T-helper 2 cell treated with Interferon-gamma antibody and Interleukin-4, amounts not matched to agents 5 μg/mL and 100 μg/mL, for 36 hours (primary cell): Measurements from ENCODE around the gene CFAP410.
"Not testable (repeated sequence)": the region's sequence is repeated elsewhere in the genome, so short reads cannot be mapped to it uniquely, and the experiment has no call there.

ENCODE experiments used
- DNase-seq: peaks from one replicate; pipeline ENCODE4 v3.0.0; 2021; ENCODE audit warnings: low spot score
- H3K27ac Mint-ChIP-seq: one replicate; pipeline ENCODE4 v1.8.0; 2021; ENCODE audit warnings: mild to moderate bottlenecking, mixed read lengths
- H3K27me3 Mint-ChIP-seq: one replicate; pipeline ENCODE4 v1.8.0; 2021; ENCODE audit warnings: low read depth, mixed read lengths
- H3K36me3 Mint-ChIP-seq: one replicate; pipeline ENCODE4 v1.8.0; 2021; ENCODE audit warnings: low read depth, mixed read lengths
- H3K4me1 Mint-ChIP-seq: one replicate; pipeline ENCODE4 v1.8.0; 2021; ENCODE audit warnings: low read depth, mixed read lengths
- H3K4me3 Mint-ChIP-seq: one replicate; pipeline ENCODE4 v1.8.0; 2022; ENCODE audit warnings: mild to moderate bottlenecking, moderate library complexity, mixed read lengths
- H3K9me3 Mint-ChIP-seq: one replicate; pipeline ENCODE4 v1.8.0; 2021; ENCODE audit warnings: mixed read lengths

CFAP410 gene

DNA sequence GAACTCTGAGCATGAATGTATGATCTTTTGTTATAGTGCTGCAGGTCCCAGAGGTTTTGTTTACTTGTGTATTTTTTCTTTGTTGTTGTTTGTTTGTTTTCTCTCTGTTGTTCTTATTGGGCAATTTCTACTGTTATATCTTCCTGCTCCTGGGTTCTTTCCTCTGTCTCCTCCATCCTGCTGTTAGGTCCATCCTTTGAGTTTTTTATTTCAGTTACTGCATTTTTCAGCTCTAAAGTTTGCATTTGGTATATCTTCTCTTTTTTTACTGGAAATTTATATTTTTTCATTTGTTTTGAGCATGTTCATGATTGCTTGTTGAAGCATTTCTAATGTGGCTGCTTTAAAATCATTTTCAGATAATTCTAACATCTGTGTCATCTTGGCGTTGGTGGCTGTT lies 24.1 kb upstream of the CFAP410 start:
- Mint-ChIP-seq H3K9me3 (peaks cover 11% of the 10 kb centered on the region), H3K27ac (no peak overlapping the region), H3K36me3 (peaks cover 13% of the 10 kb centered on the region), H3K4me3 (no peak overlapping the region), H3K4me1 (peaks cover 5% of the 10 kb centered on the region), H3K27me3 (no peaks in the 10 kb centered on the region)
- DNase-seq, result no peak

DNA sequence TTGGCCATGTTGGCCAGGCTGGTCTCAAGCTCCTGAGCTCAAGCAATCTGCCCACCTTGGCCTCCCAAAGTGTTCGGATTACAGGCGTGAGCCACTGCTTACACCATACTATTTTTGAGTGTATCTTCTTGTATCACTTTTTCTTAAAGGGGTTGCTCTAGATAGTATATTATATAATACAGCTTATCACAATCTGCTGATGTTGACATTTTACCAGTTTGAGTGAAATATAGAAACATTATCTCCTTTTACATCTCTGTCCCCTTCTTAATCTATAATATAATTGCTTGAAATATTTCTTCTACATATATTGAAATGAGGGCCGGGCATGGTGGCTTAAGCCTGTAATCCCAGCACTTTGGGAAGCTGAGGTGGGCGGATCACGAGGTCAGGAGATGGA lies 22.7 kb upstream of the CFAP410 start:
- not testable (repeated sequence) for DNase-seq, H3K27me3 Mint-ChIP-seq, H3K4me1 Mint-ChIP-seq, H3K4me3 Mint-ChIP-seq, H3K27ac Mint-ChIP-seq
- H3K9me3 Mint-ChIP-seq, result peaks cover 11% of the 10 kb centered on the region
- H3K36me3 Mint-ChIP-seq, result peaks cover 15% of the 10 kb centered on the region

DNA sequence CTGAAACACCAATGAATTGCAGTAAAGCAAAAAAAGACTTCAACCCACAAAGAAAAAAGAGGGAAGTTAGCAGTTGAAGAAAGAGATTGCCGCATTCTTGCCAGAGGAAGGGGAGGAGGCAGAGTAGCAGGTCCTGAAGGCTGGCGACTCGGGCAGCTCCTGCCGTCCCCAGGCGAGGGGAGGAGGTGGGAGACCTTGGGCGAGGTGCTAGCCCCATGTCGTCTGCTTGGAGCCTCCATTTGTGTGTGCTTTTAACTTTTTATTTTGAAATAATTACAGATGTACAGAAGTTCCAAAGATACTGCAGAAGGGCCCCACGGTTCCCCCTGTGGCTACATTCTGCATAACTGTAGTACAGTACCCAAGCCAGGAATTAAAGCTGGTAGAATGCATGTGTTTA lies 21.0 kb upstream of the CFAP410 start:
- Mint-ChIP-seq H3K9me3 (peaks cover 11% of the 10 kb centered on the region), H3K27ac (no peak overlapping the region), H3K27me3 (no peaks in the 10 kb centered on the region), H3K4me1 (peaks cover 12% of the 10 kb centered on the region), H3K4me3 (no peak overlapping the region), H3K36me3 (peaks cover 30% of the 10 kb centered on the region)
- no peak for DNase-seq

DNA sequence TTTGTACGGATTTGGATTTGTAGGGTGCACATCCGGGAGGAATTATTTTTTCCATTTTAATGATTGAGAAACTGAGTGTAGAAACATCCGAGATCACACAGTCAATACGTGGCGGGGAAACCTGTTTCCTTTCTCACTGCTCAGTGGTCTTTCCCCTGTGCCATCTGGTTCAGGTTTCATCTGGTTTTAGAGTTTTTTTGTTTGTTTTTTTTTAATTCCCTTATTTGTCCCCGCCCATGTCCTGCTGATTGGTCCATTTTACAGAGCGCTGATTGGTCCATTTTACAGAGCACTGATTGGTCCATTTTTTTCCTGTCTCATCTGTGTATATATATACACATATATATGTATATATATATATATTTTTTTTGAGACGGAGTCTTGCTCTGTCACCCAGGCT lies 20.2 kb upstream of the CFAP410 start:
- no peaks in the 10 kb centered on the region for H3K27me3 Mint-ChIP-seq
- H3K4me1 Mint-ChIP-seq, result peaks cover 18% of the 10 kb centered on the region
- DNase-seq, result no peak
- peaks cover 11% of the 10 kb centered on the region for H3K9me3 Mint-ChIP-seq
- H3K4me3 Mint-ChIP-seq, result no peak overlapping the region
- peaks cover 32% of the 10 kb centered on the region for H3K36me3 Mint-ChIP-seq
- no peak overlapping the region for H3K27ac Mint-ChIP-seq

DNA sequence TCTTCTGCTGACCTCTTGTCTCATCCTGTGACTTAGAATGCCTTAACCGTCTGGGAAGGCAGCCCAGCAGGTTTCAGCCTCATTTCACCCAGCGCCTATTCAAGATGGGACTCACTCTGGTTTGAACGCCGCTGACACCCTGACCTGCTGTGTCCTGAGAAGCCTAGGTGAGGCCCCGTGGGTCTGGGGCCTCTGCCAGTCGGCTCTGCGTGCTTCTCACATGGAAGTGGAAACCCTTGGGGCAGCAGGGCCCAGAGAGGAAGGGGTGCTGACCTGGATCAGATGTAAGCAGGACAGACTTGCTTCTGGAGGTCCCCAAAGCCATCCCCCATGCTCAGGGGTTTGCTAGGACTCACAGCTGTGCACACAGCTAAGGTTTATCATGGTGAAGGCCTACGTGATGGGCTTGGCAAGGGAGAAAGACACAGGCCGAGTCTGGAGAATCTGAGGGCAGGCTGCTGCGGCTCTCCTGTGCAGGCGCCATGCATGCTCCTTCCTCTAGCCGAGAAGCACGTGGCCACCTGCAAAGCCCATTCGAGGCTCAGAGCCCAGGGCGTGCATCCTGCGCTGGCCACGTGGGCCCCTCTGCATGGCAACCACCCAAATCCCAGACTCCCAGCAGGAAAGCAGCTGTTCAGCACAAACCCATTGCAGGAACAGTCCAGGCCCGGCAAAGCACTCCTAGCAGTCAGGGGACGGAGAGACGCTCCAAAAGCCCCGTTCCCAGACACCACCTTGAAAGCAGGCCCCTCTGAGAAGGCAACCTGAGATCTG lies 18.1 kb upstream of the CFAP410 start:
- Mint-ChIP-seq H3K4me3 (no peak overlapping the region), H3K27me3 (no peaks in the 10 kb centered on the region), H3K36me3 (peaks cover 29% of the 10 kb centered on the region), H3K4me1 (peaks cover 38% of the 10 kb centered on the region), H3K9me3 (no peaks in the 10 kb centered on the region), H3K27ac (no peak overlapping the region)
- no peak for DNase-seq

DNA sequence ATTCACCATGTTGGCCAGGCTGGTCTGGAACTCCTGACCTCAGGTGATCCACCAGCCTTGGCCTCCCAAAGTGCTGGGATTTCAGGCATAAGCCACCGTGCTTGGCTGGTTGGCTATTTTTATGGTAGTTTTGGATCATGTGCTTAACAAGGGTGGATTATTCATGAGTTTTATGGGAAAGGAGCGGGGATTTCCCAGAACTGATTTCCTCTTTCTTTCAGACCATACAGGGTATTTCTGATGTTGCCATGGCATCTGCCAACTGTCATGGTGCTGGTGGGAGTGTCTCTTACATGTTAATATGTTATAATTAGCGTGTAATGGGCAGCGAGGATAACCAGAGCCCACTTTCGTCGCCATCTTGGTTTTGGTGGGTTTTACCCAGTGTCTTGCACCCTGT lies 17.4 kb upstream of the CFAP410 start:
- no peak overlapping the region for H3K27ac Mint-ChIP-seq
- no peaks in the 10 kb centered on the region for H3K9me3 Mint-ChIP-seq
- DNase-seq, result no peak
- peak overlapping the region; percentile 3 for H3K4me3 Mint-ChIP-seq
- H3K4me1 Mint-ChIP-seq, result peaks cover 39% of the 10 kb centered on the region
- peaks cover 3% of the 10 kb centered on the region for H3K27me3 Mint-ChIP-seq
- peaks cover 29% of the 10 kb centered on the region for H3K36me3 Mint-ChIP-seq

DNA sequence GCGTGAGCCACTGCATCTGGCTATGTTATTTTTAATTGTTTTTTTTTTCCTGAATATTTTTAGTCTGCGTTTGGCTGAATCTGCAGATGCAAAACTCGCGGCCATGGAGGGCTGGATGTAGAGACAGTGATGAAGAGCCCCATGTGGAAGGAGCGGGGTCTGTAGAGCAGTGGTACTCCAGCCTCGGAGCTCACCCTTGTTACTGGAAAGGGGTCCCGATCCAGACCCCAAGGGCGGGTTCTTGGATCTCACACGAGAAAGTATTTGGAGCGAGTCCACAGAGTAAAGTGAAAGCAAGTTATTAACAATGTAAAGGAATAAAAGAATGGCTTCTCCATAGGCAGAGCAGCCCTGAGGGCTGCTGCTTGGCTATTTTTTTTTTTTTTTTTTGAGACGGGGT lies 17.0 kb upstream of the CFAP410 start:
- no peak overlapping the region for H3K27ac Mint-ChIP-seq
- DNase-seq, result no peak
- peak overlapping the region; percentile 3 for H3K4me3 Mint-ChIP-seq
- H3K36me3 Mint-ChIP-seq, result peaks cover 29% of the 10 kb centered on the region
- no peaks in the 10 kb centered on the region for H3K9me3 Mint-ChIP-seq
- H3K27me3 Mint-ChIP-seq, result peaks cover 5% of the 10 kb centered on the region
- H3K4me1 Mint-ChIP-seq, result peaks cover 39% of the 10 kb centered on the region

DNA sequence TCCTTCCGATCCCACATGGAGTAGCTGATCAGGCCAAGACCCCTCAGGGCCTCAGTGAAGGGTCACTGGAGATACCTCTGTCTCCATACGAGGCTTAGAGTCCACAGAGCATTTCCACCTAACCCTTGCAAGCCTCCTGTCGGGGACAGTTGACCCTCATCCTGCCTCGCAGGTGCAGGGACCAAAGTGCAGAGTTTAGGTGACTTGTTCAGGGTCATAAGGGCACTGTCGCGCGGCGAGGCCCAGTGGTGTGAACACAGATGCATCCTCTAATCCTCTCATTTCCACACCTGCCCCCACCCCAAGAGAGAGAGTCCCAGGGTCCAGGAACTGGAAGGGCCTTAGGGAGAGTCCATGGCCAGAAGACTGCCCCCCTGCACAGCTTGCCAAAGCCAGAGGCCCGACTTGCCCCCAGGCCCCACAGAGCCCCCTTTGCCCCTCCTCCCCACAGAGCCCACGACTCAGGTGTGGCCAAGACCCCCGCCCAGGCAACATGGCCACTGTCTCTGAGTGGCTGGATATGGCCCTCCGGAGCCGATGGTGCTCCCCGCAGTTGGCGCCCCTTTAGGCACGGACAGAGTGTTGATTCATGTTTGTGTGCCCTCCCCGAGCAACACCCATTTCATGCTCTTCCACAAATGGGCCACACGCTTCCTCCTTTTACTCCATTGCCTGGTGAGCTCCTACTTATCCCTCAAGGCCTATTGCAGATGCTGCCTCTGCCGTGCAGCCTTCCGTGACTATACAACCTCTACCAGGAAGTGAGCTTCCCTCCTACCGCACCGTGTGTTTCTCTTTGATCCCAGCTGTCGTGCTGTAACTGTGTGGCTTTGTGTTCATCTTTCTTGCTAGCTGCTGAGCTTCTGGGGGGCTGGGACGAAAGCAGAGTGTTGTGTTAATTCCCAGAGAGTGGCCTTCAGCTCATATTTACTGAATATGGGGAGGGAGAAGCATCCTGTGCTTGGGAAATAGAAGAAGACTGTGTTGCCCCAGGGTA lies 15.9 kb upstream of the CFAP410 start:
- peak overlapping the region; percentile 69 for H3K27ac Mint-ChIP-seq
- H3K4me3 Mint-ChIP-seq, result peak overlapping the region; percentile 86
- H3K36me3 Mint-ChIP-seq, result peaks cover 29% of the 10 kb centered on the region
- no peaks in the 10 kb centered on the region for H3K9me3 Mint-ChIP-seq
- DNase-seq, result no peak
- peaks cover 38% of the 10 kb centered on the region for H3K4me1 Mint-ChIP-seq
- H3K27me3 Mint-ChIP-seq, result peaks cover 8% of the 10 kb centered on the region

DNA sequence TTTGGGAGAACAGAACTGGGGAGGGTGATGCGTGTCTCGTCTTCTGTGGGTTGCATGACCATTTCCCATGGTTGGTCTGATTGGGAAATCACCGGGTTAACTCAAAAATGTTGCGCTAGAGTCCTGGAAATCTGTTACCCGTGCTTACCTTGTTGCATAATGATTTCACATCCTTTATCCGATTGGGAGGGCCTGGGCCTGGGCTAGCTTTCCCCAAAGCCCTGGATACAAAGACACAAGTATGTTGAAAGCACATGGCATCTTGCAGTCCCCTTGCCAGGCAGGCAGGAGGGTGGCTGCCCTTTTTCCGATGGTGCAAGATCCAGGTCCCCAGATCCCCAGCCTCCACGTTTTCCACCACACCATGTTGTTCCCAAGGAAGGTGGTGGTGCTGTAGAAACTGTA lies 14.8 kb upstream of the CFAP410 start:
- Mint-ChIP-seq H3K36me3 (peaks cover 27% of the 10 kb centered on the region), H3K4me1 (peaks cover 34% of the 10 kb centered on the region), H3K4me3 (peak overlapping the region; percentile 86), H3K27ac (peak overlapping the region; percentile 73), H3K9me3 (no peaks in the 10 kb centered on the region), H3K27me3 (peaks cover 13% of the 10 kb centered on the region)
- DNase-seq, result no peak

DNA sequence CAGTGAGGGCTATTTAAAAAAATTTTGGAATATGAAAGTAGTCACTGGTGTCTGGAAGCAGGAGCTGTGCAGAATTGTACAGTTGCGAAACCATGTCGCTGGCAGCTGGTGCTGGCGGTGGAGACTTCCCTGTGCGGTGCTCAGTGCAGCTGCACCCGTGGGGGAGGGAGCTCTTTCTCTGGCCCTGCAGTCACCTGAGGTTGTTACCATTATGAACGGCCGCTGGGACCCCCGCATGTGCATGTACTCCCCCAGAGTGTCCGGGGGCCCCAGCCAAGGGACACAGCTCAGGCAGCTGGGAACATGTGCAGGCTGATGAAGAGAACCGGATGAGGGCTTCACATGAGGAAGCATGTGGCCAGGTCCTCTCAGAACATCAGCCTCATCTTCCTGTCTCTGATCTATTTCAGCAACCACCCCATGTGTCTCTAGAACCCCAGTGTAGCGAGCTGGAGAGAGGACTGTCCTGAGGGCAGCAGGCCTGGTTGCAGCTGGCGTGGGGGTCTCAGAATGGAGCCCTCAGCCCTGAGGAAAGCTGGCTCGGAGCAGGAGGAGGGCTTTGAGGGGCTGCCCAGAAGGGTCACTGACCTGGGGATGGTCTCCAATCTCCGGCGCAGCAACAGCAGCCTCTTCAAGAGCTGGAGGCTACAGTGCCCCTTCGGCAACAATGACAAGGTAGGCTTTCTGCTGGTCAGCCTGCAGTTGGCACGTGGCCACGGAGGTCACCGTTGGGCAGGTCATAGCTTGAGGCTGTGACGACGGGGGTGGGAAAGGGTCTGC lies 14.2 kb upstream of the CFAP410 start, which contains the start of gene TRPM2:
Gene TRPM2, plus strand, starts transcription at position 431 of the 780 bp plus-strand sequence. Its CDS starts 80 bp downstream, at position 511.
- Mint-ChIP-seq H3K4me1 (peaks cover 34% of the 10 kb centered on the region), H3K9me3 (no peaks in the 10 kb centered on the region), H3K36me3 (peaks cover 24% of the 10 kb centered on the region), H3K27me3 (peaks cover 18% of the 10 kb centered on the region), H3K4me3 (peak within 1 kb of the TSS; percentile 86), H3K27ac (peak within 1 kb of the TSS; percentile 73)
- DNase-seq, result no peak

DNA sequence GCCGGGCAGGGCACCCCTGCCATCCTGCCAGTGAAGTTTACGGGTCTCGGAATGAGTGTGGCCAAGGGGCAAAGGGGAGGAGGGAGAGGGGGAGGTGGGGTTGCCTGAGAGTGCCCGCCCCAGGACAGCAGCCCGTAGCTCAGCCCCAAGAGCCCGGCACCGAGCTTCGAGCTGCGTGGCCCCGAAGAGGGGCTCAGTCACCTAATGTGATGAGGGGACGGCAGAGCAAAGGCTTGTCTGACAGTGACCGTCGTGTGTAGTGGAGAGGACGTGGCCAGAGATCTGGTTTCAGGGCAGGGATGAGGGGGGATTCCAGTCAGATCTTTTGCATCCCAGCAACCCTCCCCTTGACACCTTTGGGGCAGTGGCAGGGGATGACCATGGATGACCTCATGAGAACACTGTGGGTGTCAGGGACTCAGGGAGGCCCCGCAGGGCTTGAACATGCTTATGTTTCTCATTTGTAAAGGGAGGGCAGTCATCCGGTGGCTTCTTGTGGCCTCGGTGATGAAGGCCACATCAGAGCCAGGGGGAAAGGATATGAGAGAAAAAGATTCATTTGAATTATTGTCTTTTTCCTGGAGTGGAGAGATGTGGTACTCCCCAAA lies 13.2 kb upstream of the CFAP410 start:
- Mint-ChIP-seq H3K4me1 (peaks cover 34% of the 10 kb centered on the region), H3K36me3 (peaks cover 23% of the 10 kb centered on the region), H3K4me3 (peak overlapping the region; percentile 10)

DNA sequence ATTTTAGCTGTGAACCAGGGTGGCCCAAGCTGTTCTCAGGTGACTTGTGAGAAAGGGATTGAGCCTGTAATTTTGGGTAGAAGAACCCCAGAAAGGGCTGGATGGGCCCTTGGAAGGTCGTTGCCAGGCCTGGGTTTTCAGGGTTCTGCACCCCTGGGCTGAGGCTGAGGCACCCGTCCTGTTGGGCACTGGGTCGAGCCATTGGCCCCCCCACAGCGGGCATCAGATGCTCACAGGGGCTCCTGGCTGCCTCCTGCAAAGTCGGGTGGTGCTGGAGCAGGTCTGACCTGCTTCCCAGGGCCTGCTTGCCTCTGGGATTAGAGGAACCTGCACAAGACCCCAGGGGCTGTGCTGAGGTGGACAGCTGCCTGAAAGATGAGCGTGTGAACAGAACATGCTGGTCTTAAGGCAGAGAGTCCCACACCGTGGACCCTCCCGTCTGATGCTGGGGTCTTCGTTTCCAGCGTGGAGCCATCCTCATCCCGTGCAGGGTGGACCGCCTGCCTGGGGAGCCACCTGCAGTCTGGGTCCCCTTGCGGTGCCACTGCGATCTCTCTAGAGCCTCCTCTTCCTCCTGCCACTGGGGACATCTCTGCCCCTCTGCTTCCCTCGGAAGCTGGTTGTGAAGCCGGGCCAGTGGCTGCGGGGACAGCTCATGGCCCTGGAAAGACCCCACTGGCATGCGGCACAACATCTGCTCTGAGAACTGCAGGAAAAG lies 12.5 kb upstream of the CFAP410 start:
- peaks cover 20% of the 10 kb centered on the region for H3K27me3 Mint-ChIP-seq
- H3K9me3 Mint-ChIP-seq, result no peaks in the 10 kb centered on the region
- H3K4me3 Mint-ChIP-seq, result no peak overlapping the region
- H3K4me1 Mint-ChIP-seq, result peaks cover 34% of the 10 kb centered on the region
- DNase-seq, result no peak
- peaks cover 19% of the 10 kb centered on the region for H3K36me3 Mint-ChIP-seq
- no peak overlapping the region for H3K27ac Mint-ChIP-seq

More for the DNA sequence above, 13.2 kb upstream of the CFAP410 start:
- Mint-ChIP-seq H3K9me3 (no peaks in the 10 kb centered on the region), H3K27ac (peak overlapping the region; percentile 39), H3K27me3 (peaks cover 20% of the 10 kb centered on the region)
- DNase-seq, result no peak
